ENCODE measurements around the gene TRMT1L.

DNA sequence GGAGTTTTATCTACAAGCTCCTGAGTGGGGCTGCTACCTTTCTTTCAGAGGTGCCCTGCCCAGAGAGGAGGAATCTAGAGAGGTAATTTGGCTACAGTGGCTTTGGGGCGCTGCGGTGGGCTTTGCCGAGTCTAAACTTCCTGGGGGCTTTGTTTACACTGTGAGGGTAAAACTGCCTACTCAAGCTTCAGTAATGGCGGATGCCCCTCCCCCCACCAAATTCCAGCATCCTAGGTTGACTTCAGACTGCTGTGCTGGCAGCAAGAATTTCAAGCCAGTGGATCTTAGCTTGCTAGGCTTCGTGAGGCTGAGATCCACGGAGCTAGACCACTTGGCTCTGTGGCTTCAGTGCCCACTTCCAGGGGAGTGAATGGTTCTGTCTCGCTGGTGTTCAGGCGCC, 44.1 kb upstream of the TRMT1L start:
- TF ChIP-seq POLR2AphosphoS5 (IDR thresholded peaks at IDR 0.05; ENCODE audit: low read depth, low read length) (no peak), TAF1 (IDR thresholded peaks at IDR 0.05; ENCODE audit: borderline replicate concordance, insufficient read depth, low read length) (no peak)
- TF ChIP-seq, protein P1, sequence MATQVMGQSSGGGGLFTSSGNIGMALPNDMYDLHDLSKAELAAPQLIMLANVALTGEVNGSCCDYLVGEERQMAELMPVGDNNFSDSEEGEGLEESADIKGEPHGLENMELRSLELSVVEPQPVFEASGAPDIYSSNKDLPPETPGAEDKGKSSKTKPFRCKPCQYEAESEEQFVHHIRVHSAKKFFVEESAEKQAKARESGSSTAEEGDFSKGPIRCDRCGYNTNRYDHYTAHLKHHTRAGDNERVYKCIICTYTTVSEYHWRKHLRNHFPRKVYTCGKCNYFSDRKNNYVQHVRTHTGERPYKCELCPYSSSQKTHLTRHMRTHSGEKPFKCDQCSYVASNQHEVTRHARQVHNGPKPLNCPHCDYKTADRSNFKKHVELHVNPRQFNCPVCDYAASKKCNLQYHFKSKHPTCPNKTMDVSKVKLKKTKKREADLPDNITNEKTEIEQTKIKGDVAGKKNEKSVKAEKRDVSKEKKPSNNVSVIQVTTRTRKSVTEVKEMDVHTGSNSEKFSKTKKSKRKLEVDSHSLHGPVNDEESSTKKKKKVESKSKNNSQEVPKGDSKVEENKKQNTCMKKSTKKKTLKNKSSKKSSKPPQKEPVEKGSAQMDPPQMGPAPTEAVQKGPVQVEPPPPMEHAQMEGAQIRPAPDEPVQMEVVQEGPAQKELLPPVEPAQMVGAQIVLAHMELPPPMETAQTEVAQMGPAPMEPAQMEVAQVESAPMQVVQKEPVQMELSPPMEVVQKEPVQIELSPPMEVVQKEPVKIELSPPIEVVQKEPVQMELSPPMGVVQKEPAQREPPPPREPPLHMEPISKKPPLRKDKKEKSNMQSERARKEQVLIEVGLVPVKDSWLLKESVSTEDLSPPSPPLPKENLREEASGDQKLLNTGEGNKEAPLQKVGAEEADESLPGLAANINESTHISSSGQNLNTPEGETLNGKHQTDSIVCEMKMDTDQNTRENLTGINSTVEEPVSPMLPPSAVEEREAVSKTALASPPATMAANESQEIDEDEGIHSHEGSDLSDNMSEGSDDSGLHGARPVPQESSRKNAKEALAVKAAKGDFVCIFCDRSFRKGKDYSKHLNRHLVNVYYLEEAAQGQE (IDR thresholded peaks at IDR 0.05; ENCODE audit: insufficient read depth in 1 of 2, low read depth in 2 of 2, low read length in 2 of 2): no peak

All from PFSK-1 (cell line).